ENCODE data around the gene ANKS1A.
"Not testable (repeated sequence)": the region's sequence is repeated elsewhere in the genome, so short reads cannot be mapped to it uniquely, and the experiment has no call there.

Gene ANKS1A

DNA sequence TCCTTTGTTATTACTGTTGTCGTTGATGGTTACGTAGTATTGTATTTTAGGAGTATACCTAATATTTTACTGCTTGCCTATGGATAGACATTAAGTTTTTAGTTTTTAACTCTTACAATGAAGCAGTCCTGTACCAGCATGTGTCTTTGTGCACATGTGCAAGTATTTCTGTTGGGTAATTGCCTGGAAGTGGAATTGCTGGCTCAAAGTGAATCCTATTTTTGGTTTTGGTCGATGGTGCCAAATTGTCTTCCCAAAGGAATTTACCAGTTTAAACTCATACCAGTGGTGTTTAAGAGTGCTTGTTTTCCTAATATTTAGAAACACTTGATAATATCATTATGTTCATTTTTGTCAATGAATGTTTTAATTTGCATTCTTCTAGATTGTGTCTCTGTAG is 75.5 kb downstream of the ANKS1A start:
- no peak for DNase-seq

DNA sequence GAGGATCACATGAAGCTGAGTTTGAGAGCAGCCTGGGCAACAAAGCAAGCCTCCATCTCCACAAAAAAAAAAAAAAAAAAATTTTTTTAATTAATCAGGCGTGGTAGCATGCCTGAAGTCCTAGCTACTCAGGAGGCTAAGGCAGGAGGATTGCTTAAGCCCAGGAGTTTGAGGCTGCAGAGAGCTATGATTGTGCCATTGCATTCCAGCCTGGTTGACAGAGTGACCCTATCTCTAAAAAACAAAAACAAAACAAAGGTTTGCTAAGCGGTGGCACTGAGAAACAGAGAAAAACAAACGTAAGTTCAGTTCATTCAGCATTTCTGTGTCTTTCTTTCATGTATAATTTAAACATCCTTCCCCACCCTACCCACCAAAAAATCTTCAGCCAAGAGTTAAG is 78.4 kb downstream of the ANKS1A start:
- no peak for DNase-seq

DNA sequence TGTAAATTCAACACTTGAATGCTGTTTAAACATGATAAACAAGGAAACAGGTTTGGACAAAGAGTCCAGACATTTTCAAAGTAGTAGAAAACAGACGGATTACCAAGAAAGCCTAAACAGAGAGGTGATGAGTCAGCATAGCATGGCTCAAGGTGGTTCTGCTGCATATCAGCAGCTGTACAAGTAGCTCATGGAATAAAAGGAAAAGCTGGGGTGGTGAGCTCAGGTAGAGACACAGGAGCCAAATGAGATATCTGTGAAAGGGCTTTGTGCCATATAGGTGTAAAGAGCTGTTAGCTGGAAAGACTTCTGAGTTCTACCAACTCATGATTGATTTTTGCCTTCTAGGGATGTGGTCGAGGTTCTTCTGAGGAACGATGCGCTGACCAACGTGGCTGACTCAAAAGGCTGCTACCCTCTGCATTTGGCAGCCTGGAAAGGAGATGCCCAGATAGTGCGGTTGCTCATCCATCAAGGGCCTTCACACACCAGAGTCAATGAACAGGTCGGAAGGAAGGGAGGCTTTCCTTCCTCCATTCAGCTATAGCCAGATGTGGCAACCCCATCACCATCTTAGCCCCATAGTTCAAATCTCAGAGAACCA is 80.7 kb downstream of the ANKS1A start:
- DNase-seq, result no peak

DNA sequence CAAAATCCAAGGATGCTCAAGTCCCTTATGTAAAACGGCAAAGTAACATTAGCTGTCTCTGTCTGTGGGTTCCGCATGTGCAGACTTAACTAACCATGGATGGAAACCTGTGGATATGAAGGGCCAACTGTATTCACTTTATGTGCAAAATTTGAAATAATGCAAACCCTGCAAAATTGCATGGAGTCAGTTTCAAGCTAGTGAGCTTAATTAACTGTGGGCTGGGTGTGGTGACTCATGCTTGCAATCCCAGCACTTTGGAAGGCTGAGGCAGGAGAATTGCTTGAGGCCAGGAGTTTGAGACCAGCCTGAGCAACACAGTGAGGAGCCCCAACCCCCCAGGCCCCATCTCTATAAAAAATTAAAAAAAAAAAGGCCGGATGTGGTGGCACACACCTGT is 81.4 kb downstream of the ANKS1A start:
- DNase-seq, result no peak

DNA sequence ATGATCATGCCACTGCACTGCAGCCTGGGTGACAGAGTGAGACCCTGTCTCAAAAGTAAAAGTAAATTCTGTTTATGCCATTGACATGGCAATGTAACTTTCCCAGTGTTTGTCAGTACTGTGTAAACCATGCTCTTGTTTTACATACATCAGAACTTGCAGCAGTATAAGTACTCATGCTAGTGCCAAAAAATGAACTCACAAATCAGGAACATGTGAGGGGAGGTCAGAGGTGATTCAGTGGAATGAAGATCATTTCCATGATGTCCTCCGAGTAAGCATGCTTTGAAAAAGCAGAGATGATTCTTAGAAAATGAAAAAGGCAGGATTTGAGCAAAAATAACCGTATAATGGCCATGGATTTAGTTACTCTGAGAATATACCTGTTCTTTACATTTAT is 81.9 kb downstream of the ANKS1A start:
- no peak for DNase-seq

DNA sequence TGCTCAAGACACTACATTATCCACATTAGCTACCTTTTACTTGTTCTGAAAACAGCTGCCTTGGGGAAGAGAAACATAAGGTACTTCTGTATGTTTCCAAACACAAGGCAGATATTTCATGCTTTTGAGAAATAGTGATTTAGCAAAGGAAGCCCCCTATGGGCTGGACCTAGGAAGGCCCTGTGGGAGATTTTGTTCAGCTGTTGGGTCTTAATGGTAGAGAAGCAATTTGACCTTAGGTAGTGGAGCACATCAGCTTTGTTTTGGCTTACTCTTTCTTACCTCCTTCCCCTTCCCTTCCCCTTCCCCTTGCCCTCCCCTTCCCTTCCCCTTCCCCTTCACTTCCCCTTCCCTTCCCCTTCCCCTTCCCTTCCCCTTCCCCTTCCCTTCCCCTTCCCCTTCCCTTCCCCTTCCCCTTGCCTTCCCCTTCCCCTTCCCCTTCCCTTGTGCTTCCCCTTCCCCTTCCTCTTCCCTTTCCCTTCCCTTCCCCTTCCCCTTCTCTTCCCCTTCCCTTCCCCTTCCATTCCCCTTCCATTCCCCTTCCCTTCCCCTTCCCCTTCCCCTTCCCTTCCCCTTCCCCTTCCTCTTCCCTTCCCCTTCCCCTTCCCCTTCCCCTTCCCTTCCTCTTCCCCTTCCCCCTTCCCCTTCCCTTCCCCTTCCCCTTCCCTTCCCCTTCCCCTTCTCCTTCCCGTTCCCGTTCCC is 84.6 kb downstream of the ANKS1A start:
- no peak for DNase-seq

DNA sequence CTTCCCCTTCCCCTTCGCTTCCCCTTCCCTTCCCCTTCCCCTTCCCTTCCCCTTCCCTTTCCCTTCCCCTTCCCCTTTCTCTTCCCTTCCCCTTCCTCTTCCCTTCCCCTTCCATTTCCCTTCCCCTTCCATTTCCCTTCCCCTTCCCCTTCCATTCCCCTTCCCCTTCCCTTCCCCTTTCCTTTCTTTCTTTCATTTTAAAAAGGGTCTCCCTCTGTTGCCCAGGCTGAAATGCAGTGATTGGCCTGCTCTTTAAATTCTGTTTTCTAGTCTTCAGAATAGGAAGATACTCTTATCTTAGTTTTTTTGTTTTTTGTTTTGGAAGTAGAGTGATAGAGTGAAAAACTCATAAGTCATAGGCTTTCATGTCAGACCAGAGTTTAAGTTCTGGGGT is 85.2 kb downstream of the ANKS1A start:
- no peak for DNase-seq

DNA sequence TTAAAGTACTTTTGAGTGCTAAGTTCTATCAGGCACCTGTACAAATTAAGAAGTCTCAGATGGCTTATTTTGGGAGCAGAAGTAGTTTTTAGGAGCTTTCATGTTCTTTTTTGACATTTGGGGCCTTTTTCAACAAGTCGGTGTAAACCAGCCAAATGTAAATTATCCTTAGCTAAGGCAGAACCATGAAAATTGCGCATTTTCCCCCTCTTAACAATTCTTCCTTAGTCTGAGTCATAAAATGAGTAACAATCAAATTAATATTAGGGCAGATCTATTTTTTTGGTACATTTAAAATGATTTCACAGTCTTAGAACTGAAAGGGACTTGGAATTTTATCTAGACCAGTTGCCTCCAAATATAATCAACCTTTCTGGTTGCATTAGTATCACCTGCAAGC is 87.2 kb downstream of the ANKS1A start:
- DNase-seq, result no peak

DNA sequence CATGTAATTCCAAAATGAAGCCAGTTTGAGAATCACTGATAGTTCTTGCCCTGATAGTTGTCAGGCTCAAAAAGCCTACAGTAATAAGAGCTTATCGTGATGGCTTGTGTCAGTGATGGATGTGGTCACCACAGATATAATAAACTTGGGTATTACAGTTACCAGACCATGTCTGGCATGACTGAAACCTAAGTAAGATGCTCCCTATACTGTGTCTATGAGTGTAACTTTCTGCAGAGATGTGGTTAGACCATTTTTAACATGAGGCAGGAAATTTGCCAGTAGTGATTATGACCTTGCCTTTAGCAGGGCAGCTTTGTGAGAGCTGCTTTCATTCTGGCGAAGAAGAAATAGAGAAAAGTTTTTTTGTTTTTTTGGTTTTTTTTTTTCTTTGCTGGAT is 90.2 kb downstream of the ANKS1A start:
- no peak for DNase-seq

DNA sequence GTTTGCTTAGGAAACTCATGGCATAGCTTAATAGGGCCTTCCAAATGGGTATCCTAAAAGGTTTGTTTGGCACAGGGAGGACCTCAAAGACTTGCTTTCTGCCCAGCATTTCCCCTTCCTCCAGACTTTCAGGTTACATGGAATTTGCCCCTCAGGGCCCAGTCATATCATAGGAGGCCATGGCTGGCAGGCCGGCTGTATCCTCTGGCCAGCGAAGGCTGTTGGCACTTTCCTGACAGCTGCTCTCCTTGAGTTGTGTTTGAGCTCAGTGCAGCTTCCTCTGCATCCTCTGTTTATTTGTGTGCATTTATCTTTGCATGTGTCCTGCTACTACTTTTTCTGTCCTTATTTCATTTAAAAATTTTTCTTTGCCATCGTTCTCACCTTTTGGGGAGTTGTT is 90.9 kb downstream of the ANKS1A start:
- DNase-seq, result no peak

DNA sequence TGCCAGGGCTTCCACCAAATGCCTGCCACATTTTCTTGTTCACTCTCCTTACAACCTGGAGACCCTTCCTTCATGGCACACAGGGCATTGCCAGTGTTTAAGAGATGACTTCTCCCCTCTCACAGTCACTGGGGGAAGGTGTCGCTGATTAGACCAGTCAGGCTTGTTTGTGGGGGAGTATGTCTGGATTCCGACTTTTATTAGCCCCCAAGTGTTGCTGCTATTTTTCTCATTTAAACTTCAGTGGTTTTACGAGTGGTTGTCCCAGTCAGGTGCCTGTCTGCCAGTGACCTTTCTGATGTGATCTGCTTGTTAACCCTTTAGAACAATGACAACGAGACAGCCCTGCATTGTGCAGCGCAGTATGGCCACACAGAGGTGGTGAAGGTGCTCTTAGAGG is 92.3 kb downstream of the ANKS1A start:
- DNase-seq, result no peak

DNA sequence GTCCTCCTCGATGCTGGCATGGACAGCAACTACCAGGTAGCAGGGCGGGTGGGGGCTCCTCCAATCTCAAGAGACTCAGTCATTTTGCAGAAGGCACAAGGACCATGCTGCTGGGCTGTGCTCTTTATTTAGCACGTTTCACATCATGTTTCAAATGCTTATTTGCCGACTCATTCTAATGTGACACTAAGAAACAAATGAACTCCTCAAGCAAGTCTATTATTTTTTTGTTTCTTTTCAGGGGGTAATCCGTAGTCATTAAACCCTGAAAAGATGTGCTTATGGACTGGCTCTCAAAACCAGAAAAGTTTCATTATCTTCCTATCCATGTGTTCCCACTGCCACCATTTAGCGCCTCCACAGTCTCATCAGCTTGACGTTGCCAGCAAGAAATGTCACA is 92.9 kb downstream of the ANKS1A start:
- DNase-seq, result no peak

DNA sequence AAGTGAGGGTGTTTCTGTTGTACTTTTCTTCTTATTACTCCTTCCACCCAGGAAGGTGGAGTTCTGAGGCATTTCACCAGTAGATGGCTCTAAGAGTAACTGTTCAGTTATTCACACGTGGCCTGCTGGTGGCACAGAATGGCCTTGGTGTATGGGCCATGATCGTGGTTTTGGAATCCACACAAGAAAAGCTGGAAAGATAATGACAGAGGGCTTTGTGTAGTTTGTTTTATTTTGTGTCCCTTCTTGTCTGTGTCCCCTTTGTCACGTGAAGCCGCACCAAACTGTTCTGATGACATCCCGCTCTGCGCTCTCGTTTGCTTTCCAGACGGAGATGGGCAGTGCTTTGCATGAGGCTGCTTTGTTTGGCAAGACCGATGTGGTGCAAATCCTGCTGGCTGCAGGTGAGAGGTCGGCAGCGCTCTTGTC is 93.4 kb downstream of the ANKS1A start:
- DNase-seq, result peak in 1 of 2 experiments; percentile 27

DNA sequence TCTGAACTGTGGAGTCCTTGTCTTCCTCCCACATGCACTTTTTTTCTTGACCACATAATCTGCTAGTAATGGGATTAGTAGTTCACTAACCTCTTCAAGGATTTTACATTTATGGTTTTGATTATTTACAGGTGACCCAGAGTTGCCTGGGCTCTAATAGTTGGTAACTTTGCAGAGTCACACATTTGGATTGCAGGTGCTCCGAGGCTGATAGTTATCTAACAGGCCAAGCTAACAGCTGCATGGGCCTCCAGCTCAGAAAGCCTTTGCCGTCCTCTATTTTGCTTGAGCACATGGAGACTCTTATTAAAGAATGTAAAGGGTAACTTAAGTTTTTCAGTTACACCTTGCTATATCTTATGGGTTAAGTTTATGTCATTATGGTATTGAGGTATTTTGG is 95.4 kb downstream of the ANKS1A start:
- DNase-seq, result no peak

DNA sequence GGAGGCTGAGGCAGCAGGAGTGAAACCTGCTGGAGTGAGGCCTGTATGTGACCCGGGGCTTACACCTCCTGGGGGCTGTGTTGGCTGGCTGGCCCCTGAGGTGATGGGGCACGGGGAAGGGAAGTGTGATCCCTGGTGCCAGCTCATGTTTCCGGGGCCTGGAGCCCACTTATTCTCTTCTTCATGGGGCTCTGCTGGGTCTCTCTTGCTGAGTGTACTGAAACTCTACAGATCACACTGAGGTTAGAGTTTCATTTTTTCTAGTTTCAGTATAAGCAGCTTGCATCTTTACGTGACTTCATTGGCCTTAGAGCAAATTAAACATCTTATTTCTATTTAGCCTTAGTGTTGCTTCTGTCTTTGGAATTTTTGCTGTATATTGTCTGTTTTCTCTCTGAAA is 96.2 kb downstream of the ANKS1A start:
- no peak for DNase-seq

DNA sequence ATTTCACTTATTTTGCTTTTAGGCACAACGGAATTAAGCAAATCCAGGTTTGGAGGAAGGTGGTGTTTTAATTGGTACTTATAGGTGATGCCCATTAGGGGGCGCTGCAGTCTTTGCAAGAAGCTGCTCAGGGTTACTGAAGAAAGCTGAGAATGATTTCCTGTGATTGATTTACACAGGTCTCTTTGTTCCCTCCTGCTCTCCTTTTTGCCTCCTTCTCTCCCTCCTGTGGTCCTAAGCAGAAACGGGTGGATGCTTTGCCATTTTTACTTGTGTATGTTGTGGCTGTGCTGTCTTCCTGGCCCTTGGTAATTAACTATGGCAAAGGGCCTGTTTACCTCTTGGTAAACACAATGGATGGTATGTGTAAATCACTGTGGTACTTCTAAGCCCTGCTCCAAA is 97.8 kb downstream of the ANKS1A start:
- DNase-seq, result peak; percentile 10 to 75

DNA sequence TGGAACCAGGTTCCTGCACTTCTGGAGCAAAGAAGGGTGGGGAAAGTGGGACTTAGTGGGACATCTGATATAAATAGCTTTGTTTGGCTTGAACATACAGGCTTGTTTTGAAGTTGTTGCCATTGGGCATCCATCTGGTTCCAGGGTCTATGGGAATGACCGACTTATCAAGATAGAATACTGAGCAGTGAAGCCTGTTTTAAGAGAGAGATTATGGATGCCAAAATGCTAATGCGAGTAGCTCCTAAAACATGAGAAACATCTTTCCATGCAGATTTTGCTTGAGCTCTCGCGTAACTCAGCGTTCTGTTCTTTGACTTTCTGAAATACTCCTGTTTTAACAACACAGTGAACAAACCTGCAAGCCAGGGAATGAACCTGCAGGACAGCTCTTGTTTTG is 98.5 kb downstream of the ANKS1A start:
- no peak for DNase-seq

DNA sequence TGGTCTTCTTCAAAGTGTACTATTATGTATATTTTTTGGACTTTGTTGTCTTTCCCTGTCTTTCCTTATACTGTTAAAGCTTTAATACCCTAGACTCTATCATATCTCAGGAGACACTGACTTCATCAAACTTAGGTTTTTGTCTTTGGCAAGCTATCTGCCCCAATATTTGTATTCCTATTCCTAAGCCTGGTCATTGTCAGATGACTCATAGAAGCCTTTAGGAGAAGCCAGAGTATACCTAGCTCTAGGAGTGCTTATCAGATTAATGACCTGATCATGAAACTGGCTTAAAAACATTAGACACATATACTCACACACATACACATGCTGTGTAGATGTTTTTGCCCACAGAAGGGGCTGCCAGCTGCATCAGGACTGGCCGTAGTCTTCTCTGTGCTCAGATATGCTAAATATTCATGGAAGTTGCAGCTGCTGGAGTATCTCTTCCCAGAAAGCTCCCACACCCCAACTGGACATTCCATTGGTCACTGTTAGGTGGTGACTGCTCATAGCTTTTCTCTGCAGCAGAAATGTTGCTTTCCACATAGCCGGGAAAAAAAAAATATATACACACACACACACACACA is 102.0 kb downstream of the ANKS1A start:
- no peak for DNase-seq

DNA sequence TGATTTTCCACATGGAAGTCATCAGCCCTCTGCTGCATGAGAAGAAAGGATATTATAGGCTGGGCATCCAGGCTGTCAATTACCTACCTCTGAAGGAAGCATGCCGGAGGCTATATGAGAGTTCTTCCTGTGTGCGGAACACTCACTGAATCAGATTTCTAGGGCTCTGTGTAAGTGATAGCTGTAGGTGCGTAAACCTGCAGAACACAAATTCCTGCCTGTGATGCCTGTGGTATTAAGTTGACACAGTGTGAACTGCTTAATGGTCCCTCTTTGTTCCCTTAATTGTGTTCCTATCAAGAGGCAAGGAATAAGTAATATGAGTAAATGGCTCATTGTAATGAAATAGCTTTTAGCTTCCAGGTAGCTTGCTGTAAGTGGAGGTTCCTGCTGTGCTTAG is 103.3 kb downstream of the ANKS1A start:
- no peak for DNase-seq

DNA sequence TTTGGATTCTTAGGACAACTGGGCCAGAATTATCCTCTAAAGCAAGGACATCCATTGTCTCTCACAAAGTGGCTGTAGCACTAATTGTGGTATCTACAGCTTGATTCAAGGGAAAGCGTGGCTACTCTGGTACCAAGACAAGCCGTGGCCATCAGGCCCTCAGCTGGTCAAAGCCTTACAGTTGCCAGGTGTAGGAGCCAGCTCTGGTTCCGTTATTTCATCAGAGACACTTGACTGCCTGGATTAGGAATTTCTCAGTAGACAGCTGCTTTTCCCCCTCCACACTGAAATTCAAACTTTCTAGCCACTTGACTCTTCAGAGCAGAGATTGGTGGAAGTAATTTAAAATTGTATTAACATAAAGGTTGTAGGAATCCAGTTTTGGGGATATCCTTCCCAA is 104.2 kb downstream of the ANKS1A start:
- DNase-seq, result no peak

DNA sequence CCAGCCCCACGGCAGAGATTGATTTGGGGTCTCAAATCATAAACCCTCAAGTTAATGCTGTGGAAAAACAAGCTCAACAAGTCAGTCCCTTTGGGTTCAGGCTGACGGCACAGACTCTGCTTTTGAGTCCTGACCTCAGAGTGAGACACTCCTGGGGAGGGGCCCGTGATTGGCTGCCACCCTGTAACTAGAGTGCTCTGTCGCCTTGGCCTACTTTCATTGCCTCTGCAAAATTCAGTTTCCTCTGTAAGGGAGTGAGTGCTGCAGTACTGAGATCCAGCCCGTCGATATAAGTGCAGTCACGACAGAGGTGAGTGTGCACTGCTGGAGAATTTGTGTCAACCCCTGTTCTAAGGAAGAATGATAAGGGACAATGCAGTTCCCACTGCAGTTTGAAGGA is 105.6 kb downstream of the ANKS1A start:
- DNase-seq, result no peak

DNA sequence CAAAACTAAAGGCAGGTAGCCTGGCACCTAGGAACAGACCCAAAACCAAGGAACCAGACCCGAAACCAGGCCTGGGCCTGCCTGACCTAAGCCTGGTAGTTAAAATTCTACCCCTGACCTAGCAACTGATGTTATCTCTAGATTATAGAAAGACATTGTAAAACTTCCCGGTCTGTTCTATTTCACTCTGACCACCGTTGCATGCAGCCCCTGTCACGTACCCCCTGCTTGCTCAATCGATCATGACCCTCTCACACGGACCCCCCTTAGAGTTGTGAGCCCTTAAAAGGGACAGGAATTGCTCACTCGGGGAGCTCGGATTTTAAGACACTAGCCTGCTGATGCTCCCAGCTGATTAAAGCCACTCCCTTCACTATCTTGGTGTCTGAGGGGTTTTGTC is 109.4 kb downstream of the ANKS1A start:
- DNase-seq, result not testable (repeated sequence)

DNA sequence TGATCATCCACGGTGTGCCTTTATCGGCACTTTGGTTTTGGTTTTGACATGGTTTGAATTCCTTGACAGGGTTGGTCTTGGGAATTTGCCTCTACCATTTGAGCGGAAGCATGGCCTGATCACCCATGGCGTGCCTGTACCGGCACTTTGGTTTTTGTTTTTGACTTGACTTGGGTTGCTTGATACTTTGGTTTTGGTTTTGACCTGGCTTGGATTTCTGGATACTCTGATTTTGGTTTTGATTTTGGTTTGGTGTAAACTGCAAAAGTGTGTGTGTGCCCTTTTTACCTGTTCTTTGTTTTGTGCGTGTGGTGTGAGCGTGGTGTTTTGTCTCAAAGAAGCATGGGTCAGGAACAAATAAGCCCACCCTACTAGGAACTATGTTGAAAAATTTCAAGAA is 110.1 kb downstream of the ANKS1A start:
- not testable (repeated sequence) for DNase-seq

DNA sequence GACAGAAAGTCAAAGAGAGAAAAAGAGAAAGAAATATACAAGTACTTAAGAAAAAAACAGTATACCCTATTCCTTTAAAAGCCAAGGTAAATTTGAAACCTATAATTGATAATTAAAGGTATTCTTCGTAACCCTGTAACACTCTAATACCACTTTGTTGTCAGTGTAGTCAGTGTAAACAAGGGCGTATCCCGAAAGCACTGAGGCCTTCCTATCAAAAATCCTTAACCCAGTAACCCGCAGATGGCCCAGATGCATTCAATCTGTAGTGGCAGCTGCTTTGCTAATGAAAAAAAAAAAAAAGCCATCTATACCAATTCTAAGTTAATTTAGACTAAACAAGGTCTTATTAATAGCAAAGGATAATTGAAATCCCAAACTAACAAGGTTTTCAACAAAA is 110.9 kb downstream of the ANKS1A start:
- DNase-seq, result not testable (repeated sequence)

DNA sequence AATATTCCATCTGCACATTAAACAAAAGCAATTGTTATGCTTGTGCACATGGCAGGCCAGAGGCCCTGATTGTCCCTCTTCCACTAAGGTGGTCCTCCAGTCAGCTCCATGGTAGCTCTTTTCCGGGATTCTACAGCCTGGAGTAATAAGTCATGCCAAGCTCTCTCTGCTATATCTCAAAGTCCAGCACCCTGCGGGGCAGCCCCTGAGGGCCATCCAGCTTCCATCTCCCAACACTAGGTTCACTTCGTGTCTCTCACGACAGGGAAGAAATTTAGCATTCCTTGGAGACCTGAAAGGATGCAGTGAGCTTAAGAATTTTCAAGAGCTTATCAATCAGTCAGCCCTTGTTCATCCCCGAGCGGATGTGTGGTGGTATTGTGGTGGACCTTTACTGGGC is 112.3 kb downstream of the ANKS1A start:
- not testable (repeated sequence) for DNase-seq

Data from NCI-H526 (cell line).